ENCODE data around the gene MOG. TPM values are rescaled to one million over a fixed set of nuclear protein-coding genes. Genes with fewer than 3 reads are reported as not detected.

The MOG gene
- polyA plus RNA-seq (2013): 0.07 TPM in 1 of 2 replicates, not detected in the other

- Histone ChIP-seq H3K4ac (ENCODE audit: low read depth, low read length) (no peak within 1 kb of the TSS), H3K14ac (ENCODE audit: low read length) (peak within 1 kb of the TSS; percentile 43), H3K79me1 (ENCODE audit: low read length) (peaks cover 3% of the 10 kb centered on the region), H3K36me3 (ENCODE audit: control insufficient read depth in 1 of 2, insufficient read depth in 2 of 2, low read length in 2 of 2) (no peaks in the 10 kb centered on the region), H4K12ac (ENCODE audit: low read depth, low read length) (no peak within 1 kb of the TSS), H3K9ac (ENCODE audit: low read length) (no peak within 1 kb of the TSS), H3K27ac (ENCODE audit: low read depth, low read length) (no peak within 1 kb of the TSS), H4K8ac (ENCODE audit: low read depth, low read length) (peak within 1 kb of the TSS; percentile 22), H3K4me2 (ENCODE audit: low read length) (no peak within 1 kb of the TSS), H2AK5ac (ENCODE audit: low read length) (peak within 1 kb of the TSS; percentile 85), H2BK12ac (ENCODE audit: low read length) (peak within 1 kb of the TSS; percentile 88), H3K23ac (ENCODE audit: low read length) (no peak within 1 kb of the TSS), H4K91ac (ENCODE audit: low read depth, low read length) (peak within 1 kb of the TSS; percentile 5), H3K79me2 (ENCODE audit: control insufficient read depth, insufficient read depth, low read length, poor library complexity) (peaks cover 2% of the 10 kb centered on the region), H2BK5ac (ENCODE audit: low read depth, low read length, poor library complexity) (no peak within 1 kb of the TSS), H3K4me1 (ENCODE audit: control insufficient read depth in 1 of 2, insufficient read depth in 2 of 2, low read length in 2 of 2) (peaks cover 5 to 11% of the 10 kb centered on the region in 2 experiments), H2AFZ (ENCODE audit: insufficient read depth, low read length, poor library complexity) (no peak within 1 kb of the TSS), H3K4me3 (ENCODE audit: low read depth, low read length) (no peak within 1 kb of the TSS), H3K18ac (ENCODE audit: low read length) (no peak within 1 kb of the TSS), H3K9me3 (ENCODE audit: insufficient read depth, low read depth, low read length) (no peaks in the 10 kb centered on the region), H3K27me3 (ENCODE audit: insufficient read depth, low read length) (no peaks in the 10 kb centered on the region), H2BK120ac (ENCODE audit: insufficient read depth, low read length, poor library complexity) (no peak within 1 kb of the TSS)
- DNase-seq: no peak
- no CpG with 5 or more reads among the region's 4 CpGs for WGBS (ENCODE audit: extremely low coverage, insufficient coverage, insufficient read length)
Observed at GRCh38 chr6:29656798-29657197, at the start of gene MOG. MOG (plus strand) TSS chr6:29657092; CDS start chr6:29657210, 118 bp downstream.

- Histone ChIP-seq H2BK5ac (ENCODE audit: low read depth, low read length, poor library complexity) (no peak overlapping the region), H2AK5ac (ENCODE audit: low read length) (no peak overlapping the region), H3K36me3 (ENCODE audit: control insufficient read depth in 1 of 2, insufficient read depth in 2 of 2, low read length in 2 of 2) (peaks cover 33 to 45% of the 10 kb centered on the region in 2 experiments), H3K4me1 (ENCODE audit: control insufficient read depth in 1 of 2, insufficient read depth in 2 of 2, low read length in 2 of 2) (peaks cover 4 to 12% of the 10 kb centered on the region in 2 experiments), H3K79me2 (ENCODE audit: control insufficient read depth, insufficient read depth, low read length, poor library complexity) (no peaks in the 10 kb centered on the region), H3K4me3 (ENCODE audit: low read depth, low read length) (no peak overlapping the region), H3K9ac (ENCODE audit: low read length) (no peak overlapping the region), H4K12ac (ENCODE audit: low read depth, low read length) (no peak overlapping the region), H4K91ac (ENCODE audit: low read depth, low read length) (no peak overlapping the region), H3K27ac (ENCODE audit: low read depth, low read length) (no peak overlapping the region), H3K14ac (ENCODE audit: low read length) (no peak overlapping the region), H3K18ac (ENCODE audit: low read length) (no peak overlapping the region), H3K4me2 (ENCODE audit: low read length) (no peak overlapping the region), H3K79me1 (ENCODE audit: low read length) (no peaks in the 10 kb centered on the region), H2BK120ac (ENCODE audit: insufficient read depth, low read length, poor library complexity) (no peak overlapping the region), H3K27me3 (ENCODE audit: insufficient read depth, low read length) (no peaks in the 10 kb centered on the region), H3K4ac (ENCODE audit: low read depth, low read length) (no peak overlapping the region), H3K9me3 (ENCODE audit: insufficient read depth, low read depth, low read length) (peaks cover 2% of the 10 kb centered on the region), H2BK12ac (ENCODE audit: low read length) (no peak overlapping the region), H4K8ac (ENCODE audit: low read depth, low read length) (no peak overlapping the region), H2AFZ (ENCODE audit: insufficient read depth, low read length, poor library complexity) (no peak overlapping the region), H3K23ac (ENCODE audit: low read length) (no peak overlapping the region)
- DNase-seq: no peak
Observed at GRCh38 chr6:29608131-29608530, 48.8 kb upstream of the MOG start.

GRCh38 chr6:29610540-29610939, 46.4 kb upstream of the MOG start:
- Histone ChIP-seq H2AK5ac (ENCODE audit: low read length) (no peak overlapping the region), H3K27ac (ENCODE audit: low read depth, low read length) (no peak overlapping the region), H3K79me1 (ENCODE audit: low read length) (no peaks in the 10 kb centered on the region), H3K4me1 (ENCODE audit: control insufficient read depth in 1 of 2, insufficient read depth in 2 of 2, low read length in 2 of 2) (peaks cover 4 to 6% of the 10 kb centered on the region in 2 experiments), H3K27me3 (ENCODE audit: insufficient read depth, low read length) (no peaks in the 10 kb centered on the region), H3K4ac (ENCODE audit: low read depth, low read length) (no peak overlapping the region), H4K12ac (ENCODE audit: low read depth, low read length) (no peak overlapping the region), H2AFZ (ENCODE audit: insufficient read depth, low read length, poor library complexity) (no peak overlapping the region), H3K4me2 (ENCODE audit: low read length) (no peak overlapping the region), H2BK5ac (ENCODE audit: low read depth, low read length, poor library complexity) (no peak overlapping the region), H4K8ac (ENCODE audit: low read depth, low read length) (no peak overlapping the region), H3K9me3 (ENCODE audit: insufficient read depth, low read depth, low read length) (peaks cover 2% of the 10 kb centered on the region), H3K79me2 (ENCODE audit: control insufficient read depth, insufficient read depth, low read length, poor library complexity) (no peaks in the 10 kb centered on the region), H3K14ac (ENCODE audit: low read length) (no peak overlapping the region), H2BK120ac (ENCODE audit: insufficient read depth, low read length, poor library complexity) (no peak overlapping the region), H3K23ac (ENCODE audit: low read length) (no peak overlapping the region), H3K4me3 (ENCODE audit: low read depth, low read length) (no peak overlapping the region), H4K91ac (ENCODE audit: low read depth, low read length) (no peak overlapping the region), H3K36me3 (ENCODE audit: control insufficient read depth in 1 of 2, insufficient read depth in 2 of 2, low read length in 2 of 2) (peaks cover 28 to 38% of the 10 kb centered on the region in 2 experiments), H3K9ac (ENCODE audit: low read length) (no peak overlapping the region), H2BK12ac (ENCODE audit: low read length) (no peak overlapping the region), H3K18ac (ENCODE audit: low read length) (no peak overlapping the region)
- no CpG with 5 or more reads among the region's 4 CpGs for WGBS (ENCODE audit: extremely low coverage, insufficient coverage, insufficient read length)
- DNase-seq: no peak

DNA sequence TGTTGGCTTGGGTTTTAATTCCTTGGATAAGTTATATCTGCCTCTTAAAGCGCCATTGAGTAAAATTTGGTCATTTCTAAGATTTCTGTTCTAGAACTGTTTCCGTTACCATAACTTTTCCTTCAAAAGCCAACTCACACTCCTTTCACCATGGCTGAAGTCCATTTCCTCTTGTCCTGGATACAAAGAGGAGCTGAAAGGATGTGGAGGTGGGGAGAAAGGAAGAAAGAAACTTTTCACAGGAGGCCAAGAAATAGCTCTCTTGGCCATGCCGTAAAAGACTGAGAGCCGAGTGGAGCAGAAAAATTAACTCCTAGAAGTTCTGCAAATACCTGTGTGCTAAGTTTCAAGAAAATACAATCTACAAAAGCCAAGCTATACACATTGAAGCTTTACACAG, 45.5 kb upstream of the MOG start:
- Histone ChIP-seq H2BK12ac (ENCODE audit: low read length) (no peak overlapping the region), H3K9ac (ENCODE audit: low read length) (no peak overlapping the region), H3K14ac (ENCODE audit: low read length) (no peak overlapping the region), H4K12ac (ENCODE audit: low read depth, low read length) (no peak overlapping the region), H3K27me3 (ENCODE audit: insufficient read depth, low read length) (no peaks in the 10 kb centered on the region), H3K18ac (ENCODE audit: low read length) (no peak overlapping the region), H3K4ac (ENCODE audit: low read depth, low read length) (no peak overlapping the region), H2AK5ac (ENCODE audit: low read length) (no peak overlapping the region), H3K4me1 (ENCODE audit: control insufficient read depth in 1 of 2, insufficient read depth in 2 of 2, low read length in 2 of 2) (peaks cover 4% of the 10 kb centered on the region in 2 experiments), H3K79me1 (ENCODE audit: low read length) (no peaks in the 10 kb centered on the region), H3K23ac (ENCODE audit: low read length) (no peak overlapping the region), H3K4me2 (ENCODE audit: low read length) (no peak overlapping the region), H2BK5ac (ENCODE audit: low read depth, low read length, poor library complexity) (no peak overlapping the region), H2BK120ac (ENCODE audit: insufficient read depth, low read length, poor library complexity) (no peak overlapping the region), H3K9me3 (ENCODE audit: insufficient read depth, low read depth, low read length) (no peaks in the 10 kb centered on the region), H3K4me3 (ENCODE audit: low read depth, low read length) (no peak overlapping the region), H4K91ac (ENCODE audit: low read depth, low read length) (no peak overlapping the region), H3K36me3 (ENCODE audit: control insufficient read depth in 1 of 2, insufficient read depth in 2 of 2, low read length in 2 of 2) (peaks cover 26 to 29% of the 10 kb centered on the region in 2 experiments), H3K79me2 (ENCODE audit: control insufficient read depth, insufficient read depth, low read length, poor library complexity) (no peaks in the 10 kb centered on the region), H3K27ac (ENCODE audit: low read depth, low read length) (no peak overlapping the region), H4K8ac (ENCODE audit: low read depth, low read length) (no peak overlapping the region), H2AFZ (ENCODE audit: insufficient read depth, low read length, poor library complexity) (no peak overlapping the region)
- WGBS (ENCODE audit: extremely low coverage, insufficient coverage, insufficient read length): no CpG with 5 or more reads among the region's 4 CpGs
- DNase-seq: no peak
